HepG2 (cell line): Measurements from ENCODE around the gene TP73. TPM values are rescaled to one million over a fixed set of nuclear protein-coding genes. Genes with fewer than 3 reads are reported as not detected.

Source experiments
- ARNTL ChIP-seq: sonication (generic); formaldehyde crosslinking; IDR thresholded peaks from 2 replicates; pipeline ENCODE4 v1.4.0; 2020; ENCODE audit warnings: mild to moderate bottlenecking, missing genetic modification reagents
- ATF4 ChIP-seq, 2 experiments: fragments of 450-650 bp in 1 of 2; sonication (generic) in 1 of 2; formaldehyde crosslinking; IDR thresholded peaks; 2 replicates each; pipeline versions ENCODE4 v1.5.0 to v1.8.0; 2020 to 2022; ENCODE audit warnings: mild to moderate bottlenecking in 1 of 2, missing genetic modification reagents in 1 of 2
- FOXO1 ChIP-seq: sonication (generic); formaldehyde crosslinking; IDR thresholded peaks from 2 replicates; pipeline ENCODE4 v1.4.0; 2020; ENCODE audit warnings: missing genetic modification reagents
- HNF4G ChIP-seq, 2 experiments: sonication (generic) in 1 of 2; formaldehyde crosslinking in 1 of 2; IDR thresholded peaks; 2 replicates each; pipeline versions ENCODE4 v1.4.0 to v1.6.1; 2011 to 2020; ENCODE audit warnings: borderline replicate concordance in 2 of 2, low read depth in 2 of 2, mild to moderate bottlenecking in 2 of 2, low read length in 1 of 2, missing genetic modification reagents in 1 of 2, moderate library complexity in 1 of 2
- HOXA7 ChIP-seq: sonication (generic); formaldehyde crosslinking; IDR thresholded peaks from 2 replicates; pipeline ENCODE4 v1.8.1; 2022; ENCODE audit warnings: mild to moderate bottlenecking, missing genetic modification reagents, moderate library complexity
- IRF2 ChIP-seq: IDR thresholded peaks from 2 replicates; pipeline ENCODE4 v1.6.1; 2018; ENCODE audit warnings: missing genetic modification reagents, missing compliant biosample characterization
- NCOA5 ChIP-seq: sonication (generic); formaldehyde crosslinking; IDR thresholded peaks from 2 replicates; pipeline ENCODE4 v1.4.0; 2020; ENCODE audit warnings: missing genetic modification reagents
- NRL ChIP-seq: sonication (generic); formaldehyde crosslinking; IDR thresholded peaks from 2 replicates; pipeline ENCODE4 v1.5.0; 2020; ENCODE audit warnings: missing genetic modification reagents, mild to moderate bottlenecking, moderate library complexity, borderline replicate concordance
- PLRG1 ChIP-seq: fragments of 450-650 bp; conservative IDR thresholded peaks from 2 replicates; pipeline ENCODE4 v1.6.1; 2016
- TSC22D2 ChIP-seq: sonication (generic); formaldehyde crosslinking; IDR thresholded peaks from 2 replicates; pipeline ENCODE4 v1.5.1; 2020; ENCODE audit warnings: missing genetic modification reagents, mild to moderate bottlenecking, borderline replicate concordance
- ZGPAT ChIP-seq: IDR thresholded peaks from 2 replicates; pipeline ENCODE4 v1.6.1; 2016; ENCODE audit warnings: mild to moderate bottlenecking
- ZMYM4 ChIP-seq: sonication (generic); formaldehyde crosslinking; IDR thresholded peaks from 2 replicates; pipeline ENCODE4 v1.8.1; 2023; ENCODE audit warnings: mild to moderate bottlenecking, missing genetic modification reagents
- ZNF232 ChIP-seq: sonication (generic); formaldehyde crosslinking; IDR thresholded peaks from 2 replicates; pipeline ENCODE4 v1.4.0; 2020; ENCODE audit warnings: missing genetic modification reagents, borderline replicate concordance
- ZNF343 ChIP-seq: sonication (generic); formaldehyde crosslinking; IDR thresholded peaks from 2 replicates; pipeline ENCODE4 v1.4.0; 2020; ENCODE audit warnings: mild to moderate bottlenecking, missing genetic modification reagents
- ZNF615 ChIP-seq: sonication (generic); formaldehyde crosslinking; IDR thresholded peaks from 2 replicates; pipeline ENCODE4 v1.5.0; 2020; ENCODE audit warnings: mild to moderate bottlenecking, missing genetic modification reagents, borderline replicate concordance
- ZZZ3 ChIP-seq: sonication (generic); formaldehyde crosslinking; IDR thresholded peaks from 2 replicates; pipeline ENCODE4 v1.4.0; 2020; ENCODE audit warnings: missing genetic modification reagents, mild to moderate bottlenecking, borderline replicate concordance
- polyA plus RNA-seq, 8 experiments: library from polyadenylated mRNA; depleted of rRNA in 3 of 8; stranded (reverse) in 7 of 8; unstranded in 1 of 8; fragments of >200 nt; fragmentation: Illumina TruSeq in 4 of 8; extraction: Trizol in 4 of 8; gene quantifications; 2 replicates each; pipeline versions ENCODE4 v1.2.1 to v1.2.3, GENCODE V29; 2011 to 2016; ENCODE audit warnings: low read depth in 4 of 8, missing spikeins in 1 of 8, mixed read lengths in 1 of 8; ENCODE audit not compliant: insufficient read depth in 1 of 8
- total RNA-seq, 5 experiments: library from RNA; depleted of rRNA; stranded (reverse); fragments of >200 nt; fragmentation: Illumina TruSeq; extraction: Trizol; gene quantifications; 2 replicates each; pipeline ENCODE4 v1.2.3, GENCODE V29; 2016; ENCODE audit warnings: low read depth in 1 of 5
- TF ChIP-seq, protein P1 (sequence below): sonication (generic); formaldehyde crosslinking; IDR thresholded peaks from 2 replicates; pipeline ENCODE4 v1.4.0; 2020; ENCODE audit warnings: missing genetic modification reagents
- TF ChIP-seq, protein P2 (sequence below): sonication (generic); formaldehyde crosslinking; IDR thresholded peaks from 2 replicates; pipeline ENCODE4 v1.4.0; 2020; ENCODE audit warnings: missing genetic modification reagents, borderline replicate concordance
- TF ChIP-seq, protein P3 (sequence below): sonication (generic); formaldehyde crosslinking; IDR thresholded peaks from 2 replicates; pipeline ENCODE4 v1.5.0; 2020; ENCODE audit warnings: missing genetic modification reagents

Gene TP73
- total and polyA plus RNA-seq, 2 of the 13 experiments (the other 11 are each of a cell fraction or from before 2014, with no cell fraction given): 0.49 to 1.1 TPM

DNA sequence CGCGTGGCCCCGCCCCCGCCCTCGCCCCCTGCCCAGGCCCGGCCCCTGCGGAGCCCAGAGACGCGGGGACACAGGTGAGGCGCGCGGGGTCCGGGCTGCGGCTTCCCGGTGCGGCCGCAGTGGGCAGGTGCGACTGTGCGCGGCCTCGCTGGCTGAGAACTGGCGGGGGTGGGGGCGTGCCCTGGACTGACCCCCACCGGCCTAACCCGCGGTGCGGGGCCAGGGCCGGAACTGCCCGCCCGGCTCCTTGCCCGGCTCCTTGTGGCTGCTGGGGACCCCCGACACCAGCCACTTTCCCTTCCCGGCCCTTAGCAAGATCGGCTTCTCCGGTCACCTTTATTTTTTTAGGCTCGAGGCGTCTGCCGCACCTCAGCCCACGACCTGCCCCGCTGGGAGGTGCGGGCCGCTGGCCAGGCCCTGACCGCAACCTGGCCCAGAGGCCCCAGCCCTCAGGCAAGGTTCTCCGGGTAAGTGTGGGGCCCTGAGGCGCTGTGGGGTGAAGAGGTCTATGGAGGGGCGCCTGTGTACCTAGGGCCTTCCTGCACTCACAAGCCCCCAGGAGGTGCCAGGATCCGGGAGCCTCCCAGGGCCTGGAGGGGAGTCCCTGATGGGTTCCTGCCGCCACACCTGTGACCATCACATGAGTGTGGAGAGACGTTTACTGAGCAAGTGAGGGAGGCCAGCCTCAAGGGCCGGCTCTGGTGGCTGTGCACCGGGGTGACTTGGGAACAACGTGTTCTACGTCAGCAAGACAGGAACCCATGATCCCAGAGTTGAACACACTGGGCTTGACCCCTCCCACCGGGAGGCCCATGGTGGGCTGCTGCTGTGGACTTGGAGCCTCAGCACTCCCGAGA lies 120.6 kb downstream of the TP73 start, which contains the start of gene SMIM1 (continued):
- TF ChIP-seq TSC22D2 (CRISPR knock-in tag) (no peak), ZNF615 (no peak), PLRG1 (no peak), FOXO1 (no peak), HOXA7 (no peak), ZGPAT (CRISPR knock-in tag) (peak; percentile 54; the same call in 1 of the 2 replicates), NCOA5 (CRISPR knock-in tag) (no peak), ZNF232 (CRISPR knock-in tag) (peak; percentile 22; the same call in 1 of the 2 replicates), ZMYM4 (no peak), HNF4G (IDR thresholded peaks at IDR 0.05; ENCODE audit: borderline replicate concordance, low read depth, low read length) (no peak), HNF4G (CRISPR knock-in tag; IDR thresholded peaks at IDR 0.05; ENCODE audit: borderline replicate concordance, low read depth) (0 out of 2 replicates have a peak, but pooled peaks have one; percentile 9), NRL (CRISPR knock-in tag) (peak; percentile 65), ZNF343 (CRISPR knock-in tag) (0 out of 2 replicates have a peak, but pooled peaks have one; percentile 33), ATF4 (CRISPR knock-in tag; IDR thresholded peaks at IDR 0.05) (no peak), ARNTL (CRISPR knock-in tag) (peak; percentile 36), IRF2 (no peak), ZZZ3 (CRISPR knock-in tag) (no peak)
- TF ChIP-seq, protein P1, sequence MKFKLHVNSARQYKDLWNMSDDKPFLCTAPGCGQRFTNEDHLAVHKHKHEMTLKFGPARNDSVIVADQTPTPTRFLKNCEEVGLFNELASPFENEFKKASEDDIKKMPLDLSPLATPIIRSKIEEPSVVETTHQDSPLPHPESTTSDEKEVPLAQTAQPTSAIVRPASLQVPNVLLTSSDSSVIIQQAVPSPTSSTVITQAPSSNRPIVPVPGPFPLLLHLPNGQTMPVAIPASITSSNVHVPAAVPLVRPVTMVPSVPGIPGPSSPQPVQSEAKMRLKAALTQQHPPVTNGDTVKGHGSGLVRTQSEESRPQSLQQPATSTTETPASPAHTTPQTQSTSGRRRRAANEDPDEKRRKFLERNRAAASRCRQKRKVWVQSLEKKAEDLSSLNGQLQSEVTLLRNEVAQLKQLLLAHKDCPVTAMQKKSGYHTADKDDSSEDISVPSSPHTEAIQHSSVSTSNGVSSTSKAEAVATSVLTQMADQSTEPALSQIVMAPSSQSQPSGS (CRISPR knock-in tag): peak; percentile 10; the same call in 1 of the 2 replicates
- TF ChIP-seq, protein P2, sequence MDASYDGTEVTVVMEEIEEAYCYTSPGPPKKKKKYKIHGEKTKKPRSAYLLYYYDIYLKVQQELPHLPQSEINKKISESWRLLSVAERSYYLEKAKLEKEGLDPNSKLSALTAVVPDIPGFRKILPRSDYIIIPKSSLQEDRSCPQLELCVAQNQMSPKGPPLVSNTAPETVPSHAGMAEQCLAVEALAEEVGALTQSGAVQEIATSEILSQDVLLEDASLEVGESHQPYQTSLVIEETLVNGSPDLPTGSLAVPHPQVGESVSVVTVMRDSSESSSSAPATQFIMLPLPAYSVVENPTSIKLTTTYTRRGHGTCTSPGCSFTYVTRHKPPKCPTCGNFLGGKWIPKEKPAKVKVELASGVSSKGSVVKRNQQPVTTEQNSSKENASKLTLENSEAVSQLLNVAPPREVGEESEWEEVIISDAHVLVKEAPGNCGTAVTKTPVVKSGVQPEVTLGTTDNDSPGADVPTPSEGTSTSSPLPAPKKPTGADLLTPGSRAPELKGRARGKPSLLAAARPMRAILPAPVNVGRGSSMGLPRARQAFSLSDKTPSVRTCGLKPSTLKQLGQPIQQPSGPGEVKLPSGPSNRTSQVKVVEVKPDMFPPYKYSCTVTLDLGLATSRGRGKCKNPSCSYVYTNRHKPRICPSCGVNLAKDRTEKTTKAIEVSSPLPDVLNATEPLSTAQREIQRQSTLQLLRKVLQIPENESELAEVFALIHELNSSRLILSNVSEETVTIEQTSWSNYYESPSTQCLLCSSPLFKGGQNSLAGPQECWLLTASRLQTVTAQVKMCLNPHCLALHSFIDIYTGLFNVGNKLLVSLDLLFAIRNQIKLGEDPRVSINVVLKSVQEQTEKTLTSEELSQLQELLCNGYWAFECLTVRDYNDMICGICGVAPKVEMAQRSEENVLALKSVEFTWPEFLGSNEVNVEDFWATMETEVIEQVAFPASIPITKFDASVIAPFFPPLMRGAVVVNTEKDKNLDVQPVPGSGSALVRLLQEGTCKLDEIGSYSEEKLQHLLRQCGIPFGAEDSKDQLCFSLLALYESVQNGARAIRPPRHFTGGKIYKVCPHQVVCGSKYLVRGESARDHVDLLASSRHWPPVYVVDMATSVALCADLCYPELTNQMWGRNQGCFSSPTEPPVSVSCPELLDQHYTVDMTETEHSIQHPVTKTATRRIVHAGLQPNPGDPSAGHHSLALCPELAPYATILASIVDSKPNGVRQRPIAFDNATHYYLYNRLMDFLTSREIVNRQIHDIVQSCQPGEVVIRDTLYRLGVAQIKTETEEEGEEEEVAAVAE (CRISPR knock-in tag): 0 out of 2 replicates have a peak, but pooled peaks have one; percentile 8
- TF ChIP-seq, protein P3, sequence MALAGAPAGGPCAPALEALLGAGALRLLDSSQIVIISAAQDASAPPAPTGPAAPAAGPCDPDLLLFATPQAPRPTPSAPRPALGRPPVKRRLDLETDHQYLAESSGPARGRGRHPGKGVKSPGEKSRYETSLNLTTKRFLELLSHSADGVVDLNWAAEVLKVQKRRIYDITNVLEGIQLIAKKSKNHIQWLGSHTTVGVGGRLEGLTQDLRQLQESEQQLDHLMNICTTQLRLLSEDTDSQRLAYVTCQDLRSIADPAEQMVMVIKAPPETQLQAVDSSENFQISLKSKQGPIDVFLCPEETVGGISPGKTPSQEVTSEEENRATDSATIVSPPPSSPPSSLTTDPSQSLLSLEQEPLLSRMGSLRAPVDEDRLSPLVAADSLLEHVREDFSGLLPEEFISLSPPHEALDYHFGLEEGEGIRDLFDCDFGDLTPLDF: peak; percentile 15; the same call in 1 of the 2 replicates
